HepG2 (cell line): Measurements from ENCODE around the gene YWHAB. TPM values are rescaled to one million over a fixed set of nuclear protein-coding genes. Genes with fewer than 3 reads are reported as not detected.

Source experiments
- CBX5 ChIP-seq: sonication (generic); formaldehyde crosslinking; IDR thresholded peaks from 2 replicates; pipeline ENCODE4 v1.4.0; 2020; ENCODE audit warnings: missing genetic modification reagents, borderline replicate concordance
- CREM ChIP-seq, 2 experiments: sonication (generic) in 1 of 2; formaldehyde crosslinking in 1 of 2; IDR thresholded peaks; 2 replicates each; pipeline versions ENCODE4 v1.4.0 to v1.6.1; 2016 to 2020; ENCODE audit warnings: antibody characterized with exemption in 1 of 2, mild to moderate bottlenecking in 1 of 2, missing genetic modification reagents in 1 of 2
- HNF4A ChIP-seq: sonication (generic); formaldehyde crosslinking; IDR thresholded peaks from 2 replicates; pipeline ENCODE4 v1.4.0; 2020; ENCODE audit warnings: missing genetic modification reagents
- MIXL1 ChIP-seq: IDR thresholded peaks from 2 replicates; pipeline ENCODE4 v1.6.1; 2016
- NRL ChIP-seq: sonication (generic); formaldehyde crosslinking; IDR thresholded peaks from 2 replicates; pipeline ENCODE4 v1.5.0; 2020; ENCODE audit warnings: missing genetic modification reagents, mild to moderate bottlenecking, moderate library complexity, borderline replicate concordance
- POLR2A ChIP-seq, 2 experiments: IDR thresholded peaks; 2 replicates each; pipeline ENCODE4 v1.6.1; 2011; ENCODE audit warnings: low read depth in 2 of 2, low read length in 2 of 2, mild to moderate bottlenecking in 1 of 2, moderate library complexity in 1 of 2; ENCODE audit not compliant: insufficient read depth in 1 of 2
- YY1 ChIP-seq: IDR thresholded peaks from 2 replicates; pipeline ENCODE4 v1.6.1; 2011; ENCODE audit warnings: low read length, low read depth, moderate library complexity, mild to moderate bottlenecking; ENCODE audit not compliant: insufficient read depth, insufficient replicate concordance
- ZMYM2 ChIP-seq: sonication (generic); formaldehyde crosslinking; IDR thresholded peaks from 2 replicates; pipeline ENCODE4 v1.8.0; 2022; ENCODE audit warnings: mild to moderate bottlenecking, missing genetic modification reagents
- ZNF331 ChIP-seq: sonication (generic); formaldehyde crosslinking; IDR thresholded peaks from 2 replicates; pipeline ENCODE4 v1.4.0; 2020; ENCODE audit warnings: missing genetic modification reagents
- ZNF556 ChIP-seq: sonication (generic); formaldehyde crosslinking; IDR thresholded peaks from 2 replicates; pipeline ENCODE4 v1.4.0; 2020; ENCODE audit warnings: mild to moderate bottlenecking, missing genetic modification reagents, borderline replicate concordance
- ZNF777 ChIP-seq: sonication (generic); formaldehyde crosslinking; IDR thresholded peaks from 2 replicates; pipeline ENCODE4 v1.4.0; 2020; ENCODE audit warnings: missing genetic modification reagents
- ZNF891 ChIP-seq: sonication (generic); formaldehyde crosslinking; IDR thresholded peaks from 2 replicates; pipeline ENCODE4 v1.5.0; 2020; ENCODE audit warnings: mild to moderate bottlenecking, missing genetic modification reagents
- polyA plus RNA-seq, 8 experiments: library from polyadenylated mRNA; depleted of rRNA in 3 of 8; stranded (reverse) in 7 of 8; unstranded in 1 of 8; fragments of >200 nt; fragmentation: Illumina TruSeq in 4 of 8; extraction: Trizol in 4 of 8; gene quantifications; 2 replicates each; pipeline versions ENCODE4 v1.2.1 to v1.2.3, GENCODE V29; 2011 to 2016; ENCODE audit warnings: low read depth in 4 of 8, missing spikeins in 1 of 8, mixed read lengths in 1 of 8; ENCODE audit not compliant: insufficient read depth in 1 of 8
- total RNA-seq, 5 experiments: library from RNA; depleted of rRNA; stranded (reverse); fragments of >200 nt; fragmentation: Illumina TruSeq; extraction: Trizol; gene quantifications; 2 replicates each; pipeline ENCODE4 v1.2.3, GENCODE V29; 2016; ENCODE audit warnings: low read depth in 1 of 5
- TF ChIP-seq, protein P1 (sequence below): sonication (generic); formaldehyde crosslinking; IDR thresholded peaks from 2 replicates; pipeline ENCODE4 v1.4.0; 2020; ENCODE audit warnings: missing genetic modification reagents, borderline replicate concordance
- TF ChIP-seq, protein P2 (sequence below): sonication (generic); formaldehyde crosslinking; IDR thresholded peaks from 2 replicates; pipeline ENCODE4 v1.5.1; 2020; ENCODE audit warnings: missing genetic modification reagents, mild to moderate bottlenecking, borderline replicate concordance
- TF ChIP-seq, protein P3 (sequence below): sonication (generic); formaldehyde crosslinking; IDR thresholded peaks from 2 replicates; pipeline ENCODE4 v1.5.0; 2020; ENCODE audit warnings: mild to moderate bottlenecking, missing genetic modification reagents, borderline replicate concordance

YWHAB gene
- total and polyA plus RNA-seq, 2 of the 13 experiments (the other 11 are each of a cell fraction or from before 2014, with no cell fraction given): 77.2 to 121 TPM

DNA sequence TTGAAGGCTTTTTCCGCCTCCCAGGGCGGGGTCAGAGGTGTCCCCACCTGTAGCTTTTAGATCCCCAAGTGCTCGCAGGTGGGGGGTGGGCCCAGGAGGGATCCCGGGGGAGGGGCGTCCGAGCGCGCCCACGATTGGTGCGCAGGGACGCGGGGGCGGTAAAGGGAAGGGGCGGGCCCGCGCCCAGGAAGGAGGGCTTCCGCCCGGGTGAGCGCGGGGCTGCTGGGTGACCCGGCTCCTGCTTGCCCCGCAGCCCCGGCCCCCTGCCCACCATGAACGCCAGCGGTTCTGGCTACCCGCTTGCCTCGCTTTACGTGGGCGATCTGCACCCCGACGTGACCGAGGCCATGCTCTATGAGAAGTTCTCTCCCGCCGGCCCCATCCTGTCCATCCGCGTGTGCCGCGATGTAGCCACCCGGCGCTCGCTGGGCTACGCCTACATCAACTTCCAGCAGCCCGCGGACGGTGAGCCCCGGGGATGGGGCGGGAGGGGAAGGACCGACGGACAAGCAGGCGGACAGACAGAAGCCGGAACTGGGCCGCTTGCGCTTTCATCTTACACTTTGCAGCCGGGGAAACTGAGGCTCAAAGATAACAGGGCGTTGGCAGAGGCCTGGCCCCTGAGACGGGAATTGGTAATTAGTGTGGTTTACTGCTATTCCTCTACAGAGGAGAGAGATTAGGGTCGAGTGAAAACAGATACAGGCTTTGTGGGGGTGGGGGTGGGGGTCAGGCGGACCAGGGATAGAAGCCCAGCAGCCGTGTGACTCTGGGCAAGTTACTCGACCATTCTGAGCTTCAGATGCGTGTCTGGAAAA lies 24.6 kb downstream of the YWHAB start, which contains the start of gene PABPC1L (continued):
- no peak for TF ChIP-seq CREM (IDR thresholded peaks at IDR 0.05)
- no peak for TF ChIP-seq CREM (CRISPR knock-in tag; IDR thresholded peaks at IDR 0.05)
- TF ChIP-seq CBX5 (CRISPR knock-in tag): peak; percentile 93; the same call in 1 of the 2 replicates
- no peak for TF ChIP-seq ZNF556 (CRISPR knock-in tag)
- TF ChIP-seq, protein P1, sequence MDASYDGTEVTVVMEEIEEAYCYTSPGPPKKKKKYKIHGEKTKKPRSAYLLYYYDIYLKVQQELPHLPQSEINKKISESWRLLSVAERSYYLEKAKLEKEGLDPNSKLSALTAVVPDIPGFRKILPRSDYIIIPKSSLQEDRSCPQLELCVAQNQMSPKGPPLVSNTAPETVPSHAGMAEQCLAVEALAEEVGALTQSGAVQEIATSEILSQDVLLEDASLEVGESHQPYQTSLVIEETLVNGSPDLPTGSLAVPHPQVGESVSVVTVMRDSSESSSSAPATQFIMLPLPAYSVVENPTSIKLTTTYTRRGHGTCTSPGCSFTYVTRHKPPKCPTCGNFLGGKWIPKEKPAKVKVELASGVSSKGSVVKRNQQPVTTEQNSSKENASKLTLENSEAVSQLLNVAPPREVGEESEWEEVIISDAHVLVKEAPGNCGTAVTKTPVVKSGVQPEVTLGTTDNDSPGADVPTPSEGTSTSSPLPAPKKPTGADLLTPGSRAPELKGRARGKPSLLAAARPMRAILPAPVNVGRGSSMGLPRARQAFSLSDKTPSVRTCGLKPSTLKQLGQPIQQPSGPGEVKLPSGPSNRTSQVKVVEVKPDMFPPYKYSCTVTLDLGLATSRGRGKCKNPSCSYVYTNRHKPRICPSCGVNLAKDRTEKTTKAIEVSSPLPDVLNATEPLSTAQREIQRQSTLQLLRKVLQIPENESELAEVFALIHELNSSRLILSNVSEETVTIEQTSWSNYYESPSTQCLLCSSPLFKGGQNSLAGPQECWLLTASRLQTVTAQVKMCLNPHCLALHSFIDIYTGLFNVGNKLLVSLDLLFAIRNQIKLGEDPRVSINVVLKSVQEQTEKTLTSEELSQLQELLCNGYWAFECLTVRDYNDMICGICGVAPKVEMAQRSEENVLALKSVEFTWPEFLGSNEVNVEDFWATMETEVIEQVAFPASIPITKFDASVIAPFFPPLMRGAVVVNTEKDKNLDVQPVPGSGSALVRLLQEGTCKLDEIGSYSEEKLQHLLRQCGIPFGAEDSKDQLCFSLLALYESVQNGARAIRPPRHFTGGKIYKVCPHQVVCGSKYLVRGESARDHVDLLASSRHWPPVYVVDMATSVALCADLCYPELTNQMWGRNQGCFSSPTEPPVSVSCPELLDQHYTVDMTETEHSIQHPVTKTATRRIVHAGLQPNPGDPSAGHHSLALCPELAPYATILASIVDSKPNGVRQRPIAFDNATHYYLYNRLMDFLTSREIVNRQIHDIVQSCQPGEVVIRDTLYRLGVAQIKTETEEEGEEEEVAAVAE (CRISPR knock-in tag): no peak
- no peak for TF ChIP-seq ZMYM2
- TF ChIP-seq NRL (CRISPR knock-in tag): peak; percentile 97
- peak; percentile 58 for TF ChIP-seq ZNF331 (CRISPR knock-in tag)
- TF ChIP-seq, protein P2, sequence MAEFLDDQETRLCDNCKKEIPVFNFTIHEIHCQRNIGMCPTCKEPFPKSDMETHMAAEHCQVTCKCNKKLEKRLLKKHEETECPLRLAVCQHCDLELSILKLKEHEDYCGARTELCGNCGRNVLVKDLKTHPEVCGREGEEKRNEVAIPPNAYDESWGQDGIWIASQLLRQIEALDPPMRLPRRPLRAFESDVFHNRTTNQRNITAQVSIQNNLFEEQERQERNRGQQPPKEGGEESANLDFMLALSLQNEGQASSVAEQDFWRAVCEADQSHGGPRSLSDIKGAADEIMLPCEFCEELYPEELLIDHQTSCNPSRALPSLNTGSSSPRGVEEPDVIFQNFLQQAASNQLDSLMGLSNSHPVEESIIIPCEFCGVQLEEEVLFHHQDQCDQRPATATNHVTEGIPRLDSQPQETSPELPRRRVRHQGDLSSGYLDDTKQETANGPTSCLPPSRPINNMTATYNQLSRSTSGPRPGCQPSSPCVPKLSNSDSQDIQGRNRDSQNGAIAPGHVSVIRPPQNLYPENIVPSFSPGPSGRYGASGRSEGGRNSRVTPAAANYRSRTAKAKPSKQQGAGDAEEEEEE (CRISPR knock-in tag): no peak
- no peak for TF ChIP-seq HNF4A
- peak; percentile 72 for TF ChIP-seq YY1
- TF ChIP-seq ZNF891 (CRISPR knock-in tag): peak; percentile 66; the same call in 1 of the 2 replicates
- TF ChIP-seq, protein P3, sequence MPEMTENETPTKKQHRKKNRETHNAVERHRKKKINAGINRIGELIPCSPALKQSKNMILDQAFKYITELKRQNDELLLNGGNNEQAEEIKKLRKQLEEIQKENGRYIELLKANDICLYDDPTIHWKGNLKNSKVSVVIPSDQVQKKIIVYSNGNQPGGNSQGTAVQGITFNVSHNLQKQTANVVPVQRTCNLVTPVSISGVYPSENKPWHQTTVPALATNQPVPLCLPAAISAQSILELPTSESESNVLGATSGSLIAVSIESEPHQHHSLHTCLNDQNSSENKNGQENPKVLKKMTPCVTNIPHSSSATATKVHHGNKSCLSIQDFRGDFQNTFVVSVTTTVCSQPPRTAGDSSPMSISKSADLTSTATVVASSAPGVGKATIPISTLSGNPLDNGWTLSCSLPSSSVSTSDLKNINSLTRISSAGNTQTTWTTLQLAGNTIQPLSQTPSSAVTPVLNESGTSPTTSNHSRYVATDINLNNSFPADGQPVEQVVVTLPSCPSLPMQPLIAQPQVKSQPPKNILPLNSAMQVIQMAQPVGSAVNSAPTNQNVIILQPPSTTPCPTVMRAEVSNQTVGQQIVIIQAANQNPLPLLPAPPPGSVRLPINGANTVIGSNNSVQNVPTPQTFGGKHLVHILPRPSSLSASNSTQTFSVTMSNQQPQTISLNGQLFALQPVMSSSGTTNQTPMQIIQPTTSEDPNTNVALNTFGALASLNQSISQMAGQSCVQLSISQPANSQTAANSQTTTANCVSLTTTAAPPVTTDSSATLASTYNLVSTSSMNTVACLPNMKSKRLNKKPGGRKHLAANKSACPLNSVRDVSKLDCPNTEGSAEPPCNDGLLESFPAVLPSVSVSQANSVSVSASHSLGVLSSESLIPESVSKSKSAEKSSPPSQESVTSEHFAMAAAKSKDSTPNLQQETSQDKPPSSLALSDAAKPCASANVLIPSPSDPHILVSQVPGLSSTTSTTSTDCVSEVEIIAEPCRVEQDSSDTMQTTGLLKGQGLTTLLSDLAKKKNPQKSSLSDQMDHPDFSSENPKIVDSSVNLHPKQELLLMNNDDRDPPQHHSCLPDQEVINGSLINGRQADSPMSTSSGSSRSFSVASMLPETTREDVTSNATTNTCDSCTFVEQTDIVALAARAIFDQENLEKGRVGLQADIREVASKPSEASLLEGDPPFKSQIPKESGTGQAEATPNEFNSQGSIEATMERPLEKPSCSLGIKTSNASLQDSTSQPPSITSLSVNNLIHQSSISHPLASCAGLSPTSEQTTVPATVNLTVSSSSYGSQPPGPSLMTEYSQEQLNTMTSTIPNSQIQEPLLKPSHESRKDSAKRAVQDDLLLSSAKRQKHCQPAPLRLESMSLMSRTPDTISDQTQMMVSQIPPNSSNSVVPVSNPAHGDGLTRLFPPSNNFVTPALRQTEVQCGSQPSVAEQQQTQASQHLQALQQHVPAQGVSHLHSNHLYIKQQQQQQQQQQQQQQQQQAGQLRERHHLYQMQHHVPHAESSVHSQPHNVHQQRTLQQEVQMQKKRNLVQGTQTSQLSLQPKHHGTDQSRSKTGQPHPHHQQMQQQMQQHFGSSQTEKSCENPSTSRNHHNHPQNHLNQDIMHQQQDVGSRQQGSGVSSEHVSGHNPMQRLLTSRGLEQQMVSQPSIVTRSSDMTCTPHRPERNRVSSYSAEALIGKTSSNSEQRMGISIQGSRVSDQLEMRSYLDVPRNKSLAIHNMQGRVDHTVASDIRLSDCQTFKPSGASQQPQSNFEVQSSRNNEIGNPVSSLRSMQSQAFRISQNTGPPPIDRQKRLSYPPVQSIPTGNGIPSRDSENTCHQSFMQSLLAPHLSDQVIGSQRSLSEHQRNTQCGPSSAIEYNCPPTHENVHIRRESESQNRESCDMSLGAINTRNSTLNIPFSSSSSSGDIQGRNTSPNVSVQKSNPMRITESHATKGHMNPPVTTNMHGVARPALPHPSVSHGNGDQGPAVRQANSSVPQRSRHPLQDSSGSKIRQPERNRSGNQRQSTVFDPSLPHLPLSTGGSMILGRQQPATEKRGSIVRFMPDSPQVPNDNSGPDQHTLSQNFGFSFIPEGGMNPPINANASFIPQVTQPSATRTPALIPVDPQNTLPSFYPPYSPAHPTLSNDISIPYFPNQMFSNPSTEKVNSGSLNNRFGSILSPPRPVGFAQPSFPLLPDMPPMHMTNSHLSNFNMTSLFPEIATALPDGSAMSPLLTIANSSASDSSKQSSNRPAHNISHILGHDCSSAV (CRISPR knock-in tag): no peak
- no peak for TF ChIP-seq MIXL1 (CRISPR knock-in tag)
- TF ChIP-seq POLR2A (IDR thresholded peaks at IDR 0.05; ENCODE audit: insufficient read depth in 1 of 2, low read depth in 2 of 2, low read length in 2 of 2): peak; percentile 66 to 89
- TF ChIP-seq ZNF777: peak; percentile 90
